Nephron progenitor cell (in vitro differentiated cells): Measurements from ENCODE around the gene LDLRAD4.

Source experiments
- DNase-seq: peaks from one replicate; pipeline ENCODE4 v3.0.0; 2021
- H3K27ac Mint-ChIP-seq: 2 replicates; pipeline ENCODE4 v1.8.0; 2021; ENCODE audit warnings: mild to moderate bottlenecking, moderate library complexity, mixed read lengths
- H3K27me3 Mint-ChIP-seq: 2 replicates; pipeline ENCODE4 v1.8.0; 2021; ENCODE audit warnings: mild to moderate bottlenecking, low read depth, mixed read lengths; ENCODE audit not compliant: poor library complexity
- H3K36me3 Mint-ChIP-seq: 2 replicates; pipeline ENCODE4 v1.8.0; 2021; ENCODE audit warnings: low read depth, mixed read lengths
- H3K4me1 Mint-ChIP-seq: 2 replicates; pipeline ENCODE4 v1.8.0; 2021; ENCODE audit warnings: mixed read lengths
- H3K4me3 Mint-ChIP-seq: 2 replicates; pipeline ENCODE4 v1.8.0; 2021; ENCODE audit warnings: mild to moderate bottlenecking, moderate library complexity, mixed read lengths
- H3K9me3 Mint-ChIP-seq: 2 replicates; pipeline ENCODE4 v1.8.0; 2021; ENCODE audit warnings: mild to moderate bottlenecking, moderate library complexity, mixed read lengths
- CTCF ChIP-seq: fragments of 200-600 bp; sonication (generic); IDR thresholded peaks from 2 replicates; pipeline ENCODE4 v1.5.0; 2021; ENCODE audit warnings: antibody characterized with exemption

LDLRAD4 gene

GRCh38 chr18:13696961-13697360 lies 478.4 kb downstream of the LDLRAD4 start:
- DNase-seq = no peak
- TF ChIP-seq CTCF = no peak
- no peaks in the 10 kb centered on the region for H3K4me1 Mint-ChIP-seq
- peaks cover 91% of the 10 kb centered on the region for H3K9me3 Mint-ChIP-seq
- H3K27ac Mint-ChIP-seq = no peak overlapping the region
- H3K4me3 Mint-ChIP-seq = no peak overlapping the region
- H3K27me3 Mint-ChIP-seq = no peaks in the 10 kb centered on the region
- peaks cover 77% of the 10 kb centered on the region for H3K36me3 Mint-ChIP-seq

- TF ChIP-seq CTCF = no peak
- no peaks in the 10 kb centered on the region for H3K4me1 Mint-ChIP-seq
- no peaks in the 10 kb centered on the region for H3K27me3 Mint-ChIP-seq
- peaks cover 91% of the 10 kb centered on the region for H3K9me3 Mint-ChIP-seq
- no peak overlapping the region for H3K27ac Mint-ChIP-seq
- no peak for DNase-seq
- H3K4me3 Mint-ChIP-seq = no peak overlapping the region
- H3K36me3 Mint-ChIP-seq = peaks cover 82% of the 10 kb centered on the region
These were observed 481.6 kb downstream of the LDLRAD4 start for GRCh38 chr18:13700153-13700552.
